HG02852 (cell line): ENCODE measurements around the gene MCAM.

Source experiments
- ATAC-seq: cut with Tn5 transposase; IDR thresholded peaks from one replicate; pipeline ENCODE4 v1.9.1; 2021; ENCODE audit warnings: mild to moderate bottlenecking, moderate library complexity; ENCODE audit not compliant: unreplicated experiment

Gene MCAM

GRCh38 chr11:119316729-119317591, at the start of gene MCAM:
Gene MCAM (minus strand): TSS chr11:119317130. CDS start chr11:119317101, 29 bp downstream.
- no peak for ATAC-seq

- no peak for ATAC-seq
Measured at GRCh38 chr11:119365071-119365591, 48.2 kb upstream of the MCAM start.

- peak; percentile 57 for ATAC-seq
Measured at GRCh38 chr11:119363851-119364590, 47.1 kb upstream of the MCAM start.

GRCh38 chr11:119363081-119363850, 46.3 kb upstream of the MCAM start:
- ATAC-seq, result no peak

GRCh38 chr11:119362741-119363080, 45.8 kb upstream of the MCAM start:
- ATAC-seq, result no peak

- ATAC-seq, result no peak
Measured at GRCh38 chr11:119361941-119362725, 45.2 kb upstream of the MCAM start.

- no peak for ATAC-seq
Measured at GRCh38 chr11:119361056-119361787, 44.3 kb upstream of the MCAM start.

- no peak for ATAC-seq
Measured at GRCh38 chr11:119359365-119360214, 42.7 kb upstream of the MCAM start.

GRCh38 chr11:119357074-119357473, 40.1 kb upstream of the MCAM start:
- ATAC-seq, result no peak

GRCh38 chr11:119356349-119357031, 39.6 kb upstream of the MCAM start:
- peak; percentile 71 for ATAC-seq

- no peak for ATAC-seq
Measured at GRCh38 chr11:119355091-119355843, 38.3 kb upstream of the MCAM start.

- ATAC-seq, result no peak
Measured at GRCh38 chr11:119352857-119353260, 35.9 kb upstream of the MCAM start.

- no peak for ATAC-seq
Measured at GRCh38 chr11:119351232-119351631, 34.3 kb upstream of the MCAM start.

- ATAC-seq, result no peak
Measured at GRCh38 chr11:119350302-119350701, 33.4 kb upstream of the MCAM start.

GRCh38 chr11:119347940-119348605, 31.1 kb upstream of the MCAM start:
- no peak for ATAC-seq

GRCh38 chr11:119347242-119347641, 30.3 kb upstream of the MCAM start:
- ATAC-seq, result no peak

GRCh38 chr11:119346605-119347004, 29.7 kb upstream of the MCAM start, which contains the start of gene MFRP:
Gene MFRP (minus strand): TSS chr11:119346705. CDS start chr11:119346513, 192 bp downstream.
- no peak for ATAC-seq
